ENCODE data around the gene GRB7. TPM values are rescaled to one million over a fixed set of nuclear protein-coding genes. Genes with fewer than 3 reads are reported as not detected.

The GRB7 gene
- polyA plus RNA-seq, 1 donor (not counting 4 experiments of a cell fraction or from before 2014, with no cell fraction given): 4.2 TPM

DNA sequence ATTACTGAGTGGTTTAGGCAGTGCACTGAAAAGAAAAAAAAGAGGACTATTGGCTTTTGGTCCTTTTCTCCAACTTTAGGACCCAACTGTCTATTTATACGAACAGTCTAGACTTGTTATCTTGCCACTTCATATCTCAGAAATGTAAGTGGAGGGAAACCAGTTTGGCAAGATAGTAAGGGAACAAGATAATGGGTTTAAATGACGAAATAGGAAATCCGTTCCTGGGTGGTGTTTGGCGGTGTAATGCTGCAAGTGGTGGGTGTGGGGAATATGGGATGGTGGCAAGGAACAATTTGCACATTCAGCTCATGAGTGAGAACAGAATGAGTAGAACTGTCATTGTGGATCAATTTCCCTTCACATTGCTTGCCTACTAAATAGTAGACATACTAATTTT, 44.7 kb downstream of the GRB7 start:
- DNase-seq (ENCODE audit: low read depth, low spot score) (no peak), FAIRE-seq (no peak)
- TF ChIP-seq, protein P1, sequence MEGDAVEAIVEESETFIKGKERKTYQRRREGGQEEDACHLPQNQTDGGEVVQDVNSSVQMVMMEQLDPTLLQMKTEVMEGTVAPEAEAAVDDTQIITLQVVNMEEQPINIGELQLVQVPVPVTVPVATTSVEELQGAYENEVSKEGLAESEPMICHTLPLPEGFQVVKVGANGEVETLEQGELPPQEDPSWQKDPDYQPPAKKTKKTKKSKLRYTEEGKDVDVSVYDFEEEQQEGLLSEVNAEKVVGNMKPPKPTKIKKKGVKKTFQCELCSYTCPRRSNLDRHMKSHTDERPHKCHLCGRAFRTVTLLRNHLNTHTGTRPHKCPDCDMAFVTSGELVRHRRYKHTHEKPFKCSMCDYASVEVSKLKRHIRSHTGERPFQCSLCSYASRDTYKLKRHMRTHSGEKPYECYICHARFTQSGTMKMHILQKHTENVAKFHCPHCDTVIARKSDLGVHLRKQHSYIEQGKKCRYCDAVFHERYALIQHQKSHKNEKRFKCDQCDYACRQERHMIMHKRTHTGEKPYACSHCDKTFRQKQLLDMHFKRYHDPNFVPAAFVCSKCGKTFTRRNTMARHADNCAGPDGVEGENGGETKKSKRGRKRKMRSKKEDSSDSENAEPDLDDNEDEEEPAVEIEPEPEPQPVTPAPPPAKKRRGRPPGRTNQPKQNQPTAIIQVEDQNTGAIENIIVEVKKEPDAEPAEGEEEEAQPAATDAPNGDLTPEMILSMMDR (optimal IDR thresholded peaks at IDR 0.05 in 1 of 3, IDR thresholded peaks at IDR 0.05 in 1 of 3, conservative IDR thresholded peaks at IDR 0.05 in 1 of 3; ENCODE audit: extremely low read depth in 1 of 3, insufficient read depth in 2 of 3, low read length in 3 of 3): no peak
- TF ChIP-seq EZH2 (IDR thresholded peaks at IDR 0.05; ENCODE audit: low read length): no peak
- Histone ChIP-seq H4K20me1 (ENCODE audit: control insufficient read depth, extremely low read depth, insufficient read depth, low read length) (no peaks in the 10 kb centered on the region), H3K9ac (ENCODE audit: control insufficient read depth, extremely low read depth, insufficient read depth, low read length) (peak overlapping the region; percentile 48), H2AFZ (ENCODE audit: control insufficient read depth, low read length) (peak overlapping the region; percentile 92), H3K9me1 (ENCODE audit: control insufficient read depth, extremely low read depth, insufficient read depth, low read length) (no peaks in the 10 kb centered on the region), H3K4me2 (ENCODE audit: control insufficient read depth, extremely low read depth, insufficient read depth, low read depth, low read length) (peak overlapping the region; percentile 91), H3K27me3 (ENCODE audit: control insufficient read depth, extremely low read depth, insufficient read depth, low read length) (no peaks in the 10 kb centered on the region), H3K36me3 (ENCODE audit: control insufficient read depth in 2 of 2, extremely low read depth in 1 of 2, insufficient read depth in 2 of 2, low read length in 2 of 2) (no peaks in the 10 kb centered on the region), H3K27ac (ENCODE audit: control insufficient read depth, insufficient read depth, low read length) (peak overlapping the region; percentile 91), H3K4me1 (ENCODE audit: control insufficient read depth, extremely low read depth, insufficient read depth, low read length) (peaks cover 30% of the 10 kb centered on the region), H3K4me3 (ENCODE audit: control insufficient read depth in 2 of 3, extremely low read depth in 1 of 3, insufficient read depth in 2 of 3, low read depth in 1 of 3, low read length in 3 of 3) (peak overlapping the region in 2 of 3 experiments; percentile 27 to 47), H3K79me2 (ENCODE audit: control insufficient read depth, insufficient read depth, low read length) (no peaks in the 10 kb centered on the region), H3K9me3 (ENCODE audit: control insufficient read depth, low read depth, low read length) (no peaks in the 10 kb centered on the region)
- dilution Hi-C loops (cut with MboI; ENCODE audit: extremely low pct_ligation_motif_present, low sequenced_read_pairs): no loop called here

DNA sequence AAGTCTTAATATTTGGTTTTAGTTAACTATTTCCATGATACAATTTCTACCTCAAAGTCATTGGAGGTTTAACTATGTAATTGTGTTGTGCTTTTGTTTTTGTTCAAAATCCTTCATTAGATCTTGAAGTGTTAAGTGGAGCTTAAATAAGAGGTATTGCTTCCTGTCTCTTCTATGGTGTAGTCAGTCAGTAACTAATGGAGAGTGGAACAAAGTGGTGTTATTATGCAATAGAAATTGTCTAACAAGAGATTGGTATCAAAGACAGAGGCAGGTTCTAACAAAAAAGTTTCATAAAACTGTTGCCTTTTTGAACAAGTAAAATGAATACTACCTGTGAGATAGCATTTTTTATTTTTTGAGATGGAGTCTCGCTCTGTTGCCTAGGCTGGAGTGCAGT, 45.2 kb downstream of the GRB7 start:
- DNase-seq (ENCODE audit: low read depth, low spot score) (no peak), FAIRE-seq (no peak)
- H3K36me3 ChIP-seq (ENCODE audit: control insufficient read depth in 2 of 2, extremely low read depth in 1 of 2, insufficient read depth in 2 of 2, low read length in 2 of 2): no peaks in the 10 kb centered on the region
- no peaks in the 10 kb centered on the region for H4K20me1 ChIP-seq (ENCODE audit: control insufficient read depth, extremely low read depth, insufficient read depth, low read length)
- H3K27me3 ChIP-seq (ENCODE audit: control insufficient read depth, extremely low read depth, insufficient read depth, low read length): no peaks in the 10 kb centered on the region
- H3K4me3 ChIP-seq (ENCODE audit: control insufficient read depth in 2 of 3, extremely low read depth in 1 of 3, insufficient read depth in 2 of 3, low read depth in 1 of 3, low read length in 3 of 3): peak overlapping the region in 1 of 3 experiments; percentile 21
- H3K9ac ChIP-seq (ENCODE audit: control insufficient read depth, extremely low read depth, insufficient read depth, low read length): no peak overlapping the region
- peaks cover 35% of the 10 kb centered on the region for H3K4me1 ChIP-seq (ENCODE audit: control insufficient read depth, extremely low read depth, insufficient read depth, low read length)
- no peaks in the 10 kb centered on the region for H3K9me3 ChIP-seq (ENCODE audit: control insufficient read depth, low read depth, low read length)
- no peaks in the 10 kb centered on the region for H3K79me2 ChIP-seq (ENCODE audit: control insufficient read depth, insufficient read depth, low read length)
- peak overlapping the region; percentile 91 for H3K4me2 ChIP-seq (ENCODE audit: control insufficient read depth, extremely low read depth, insufficient read depth, low read depth, low read length)
- no peaks in the 10 kb centered on the region for H3K9me1 ChIP-seq (ENCODE audit: control insufficient read depth, extremely low read depth, insufficient read depth, low read length)
- H2AFZ ChIP-seq (ENCODE audit: control insufficient read depth, low read length): peak overlapping the region; percentile 16
- dilution Hi-C loops (cut with MboI; ENCODE audit: extremely low pct_ligation_motif_present, low sequenced_read_pairs): no loop called here
- H3K27ac ChIP-seq (ENCODE audit: control insufficient read depth, insufficient read depth, low read length): peak overlapping the region; percentile 91
- no peak for TF ChIP-seq EZH2 (IDR thresholded peaks at IDR 0.05; ENCODE audit: low read length)
- TF ChIP-seq, protein P1 (optimal IDR thresholded peaks at IDR 0.05 in 1 of 3, IDR thresholded peaks at IDR 0.05 in 1 of 3, conservative IDR thresholded peaks at IDR 0.05 in 1 of 3; ENCODE audit: extremely low read depth in 1 of 3, insufficient read depth in 2 of 3, low read length in 3 of 3): no peak
